DND-41 (cell line): Measurements from ENCODE around the gene IL17RB.

Experiments used
- ATAC-seq: fragments of 200-7000 bp; cut with Tn5 transposase; 3 replicates; pipeline ENCODE4 v1.9.1; 2021; ENCODE audit warnings: low read depth; ENCODE audit not compliant: insufficient read depth
- DNase-seq: peaks from one replicate; pipeline ENCODE4 v3.0.0-alpha.2; 2020
- H2AFZ ChIP-seq: 2 replicates; pipeline ENCODE4 v1.6.0; 2012; ENCODE audit warnings: low read depth, low read length
- H3K27ac ChIP-seq: 2 replicates; pipeline ENCODE4 v1.5.1; 2012; ENCODE audit warnings: low read length, inconsistent platforms
- H3K27me3 ChIP-seq: fragments of 200-600 bp; sonication (generic); 2 replicates; pipeline ENCODE4 v1.6.0; 2012; ENCODE audit warnings: low read length, mild to moderate bottlenecking, inconsistent platforms; ENCODE audit not compliant: insufficient read depth, poor library complexity
- H3K36me3 ChIP-seq: 2 replicates; pipeline ENCODE4 v1.5.1; 2012; ENCODE audit warnings: low read length, inconsistent platforms; ENCODE audit not compliant: insufficient read depth
- H3K4me1 ChIP-seq: 2 replicates; pipeline ENCODE4 v1.5.1; 2012; ENCODE audit warnings: mild to moderate bottlenecking, low read length; ENCODE audit not compliant: insufficient read depth
- H3K4me2 ChIP-seq: 2 replicates; pipeline ENCODE4 v1.6.0; 2012; ENCODE audit warnings: mild to moderate bottlenecking, moderate library complexity, low read length, inconsistent platforms; ENCODE audit not compliant: insufficient read depth
- H3K4me3 ChIP-seq, 2 experiments: fragments of 200-600 bp in 1 of 2; shearing (Covaris generic) in 1 of 2; 2 replicates each; pipeline ENCODE4 v1.5.1; 2012 to 2016; ENCODE audit warnings: inconsistent platforms in 2 of 2, low read length in 2 of 2, mild to moderate bottlenecking in 2 of 2, low read depth in 1 of 2, moderate library complexity in 1 of 2
- H3K79me2 ChIP-seq: 2 replicates; pipeline ENCODE4 v1.6.0; 2012; ENCODE audit warnings: low read length, inconsistent platforms; ENCODE audit not compliant: insufficient read depth
- H3K9ac ChIP-seq: 2 replicates; pipeline ENCODE4 v1.6.0; 2012; ENCODE audit warnings: low read depth, mild to moderate bottlenecking, inconsistent platforms, low read length, moderate library complexity
- H3K9me3 ChIP-seq: 2 replicates; pipeline ENCODE4 v1.5.1; 2012; ENCODE audit warnings: low read length, moderate library complexity, mild to moderate bottlenecking, inconsistent platforms; ENCODE audit not compliant: insufficient read depth, severe bottlenecking
- H4K20me1 ChIP-seq: 2 replicates; pipeline ENCODE4 v1.6.0; 2012; ENCODE audit warnings: low read length; ENCODE audit not compliant: insufficient read depth
- EZH2 ChIP-seq: IDR thresholded peaks from 3 replicates; pipeline ENCODE4 v1.6.1; 2012; ENCODE audit warnings: borderline replicate concordance, low read depth, mild to moderate bottlenecking, moderate library complexity, low read length, inconsistent platforms; ENCODE audit not compliant: severe bottlenecking
- TF ChIP-seq, protein P1 (sequence below): IDR thresholded peaks from 2 replicates; pipeline ENCODE4 v1.5.1; 2012; ENCODE audit warnings: borderline replicate concordance, low read length, moderate library complexity, mild to moderate bottlenecking; ENCODE audit not compliant: poor library complexity, severe bottlenecking; ENCODE audit errors: extremely low read depth

Gene IL17RB

DNA sequence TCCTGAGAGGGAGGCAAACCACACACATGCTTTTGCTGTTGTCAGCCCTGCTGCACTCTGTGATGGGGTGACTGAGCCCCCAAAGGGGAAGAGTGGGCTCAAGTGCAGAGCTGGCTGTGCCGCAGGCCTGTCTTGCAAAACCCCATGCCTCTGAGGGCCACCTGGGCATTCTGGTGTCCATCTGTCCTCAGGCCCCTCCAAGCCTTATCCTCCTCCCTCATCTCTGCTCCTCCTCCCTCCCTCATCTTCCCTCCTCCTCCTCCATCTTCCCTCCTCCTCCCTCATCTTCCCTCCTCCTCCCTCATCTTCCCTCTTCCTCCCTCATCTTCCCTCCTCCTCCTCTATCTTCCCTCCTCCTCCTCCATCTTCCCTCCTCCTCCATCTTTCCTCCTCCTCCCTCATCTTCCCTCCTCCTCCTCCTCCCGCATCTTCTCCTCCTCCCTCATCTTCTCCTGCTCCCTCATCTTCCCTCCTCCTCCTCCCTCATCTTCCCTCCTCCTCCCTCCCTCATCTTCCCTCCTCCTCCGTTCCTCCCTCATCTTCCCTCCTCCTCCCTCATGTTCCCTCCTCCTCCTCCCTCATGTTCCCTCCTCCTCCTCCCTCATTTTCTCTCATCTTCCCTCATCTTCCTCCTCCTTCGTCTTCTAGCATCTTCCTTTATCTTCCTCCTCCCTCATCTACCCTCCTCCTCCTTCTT is 40.8 kb upstream of the IL17RB start:
- H3K4me3 ChIP-seq, result no peak overlapping the region
- H2AFZ ChIP-seq, result no peak overlapping the region
- no peak overlapping the region for H3K9ac ChIP-seq
- H3K27ac ChIP-seq, result no peak overlapping the region
- no peaks in the 10 kb centered on the region for H3K36me3 ChIP-seq
- no peak overlapping the region for H3K4me2 ChIP-seq
- peaks cover 7% of the 10 kb centered on the region for H3K27me3 ChIP-seq
- no peaks in the 10 kb centered on the region for H3K4me1 ChIP-seq
- H3K9me3 ChIP-seq, result no peaks in the 10 kb centered on the region
- DNase-seq, result no peak
- H4K20me1 ChIP-seq, result no peaks in the 10 kb centered on the region; the same call in none of the 2 replicates
- ATAC-seq, result no peak
- no peaks in the 10 kb centered on the region for H3K79me2 ChIP-seq
- no peak for TF ChIP-seq EZH2
- TF ChIP-seq, protein P1, sequence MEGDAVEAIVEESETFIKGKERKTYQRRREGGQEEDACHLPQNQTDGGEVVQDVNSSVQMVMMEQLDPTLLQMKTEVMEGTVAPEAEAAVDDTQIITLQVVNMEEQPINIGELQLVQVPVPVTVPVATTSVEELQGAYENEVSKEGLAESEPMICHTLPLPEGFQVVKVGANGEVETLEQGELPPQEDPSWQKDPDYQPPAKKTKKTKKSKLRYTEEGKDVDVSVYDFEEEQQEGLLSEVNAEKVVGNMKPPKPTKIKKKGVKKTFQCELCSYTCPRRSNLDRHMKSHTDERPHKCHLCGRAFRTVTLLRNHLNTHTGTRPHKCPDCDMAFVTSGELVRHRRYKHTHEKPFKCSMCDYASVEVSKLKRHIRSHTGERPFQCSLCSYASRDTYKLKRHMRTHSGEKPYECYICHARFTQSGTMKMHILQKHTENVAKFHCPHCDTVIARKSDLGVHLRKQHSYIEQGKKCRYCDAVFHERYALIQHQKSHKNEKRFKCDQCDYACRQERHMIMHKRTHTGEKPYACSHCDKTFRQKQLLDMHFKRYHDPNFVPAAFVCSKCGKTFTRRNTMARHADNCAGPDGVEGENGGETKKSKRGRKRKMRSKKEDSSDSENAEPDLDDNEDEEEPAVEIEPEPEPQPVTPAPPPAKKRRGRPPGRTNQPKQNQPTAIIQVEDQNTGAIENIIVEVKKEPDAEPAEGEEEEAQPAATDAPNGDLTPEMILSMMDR, result no peak

DNA sequence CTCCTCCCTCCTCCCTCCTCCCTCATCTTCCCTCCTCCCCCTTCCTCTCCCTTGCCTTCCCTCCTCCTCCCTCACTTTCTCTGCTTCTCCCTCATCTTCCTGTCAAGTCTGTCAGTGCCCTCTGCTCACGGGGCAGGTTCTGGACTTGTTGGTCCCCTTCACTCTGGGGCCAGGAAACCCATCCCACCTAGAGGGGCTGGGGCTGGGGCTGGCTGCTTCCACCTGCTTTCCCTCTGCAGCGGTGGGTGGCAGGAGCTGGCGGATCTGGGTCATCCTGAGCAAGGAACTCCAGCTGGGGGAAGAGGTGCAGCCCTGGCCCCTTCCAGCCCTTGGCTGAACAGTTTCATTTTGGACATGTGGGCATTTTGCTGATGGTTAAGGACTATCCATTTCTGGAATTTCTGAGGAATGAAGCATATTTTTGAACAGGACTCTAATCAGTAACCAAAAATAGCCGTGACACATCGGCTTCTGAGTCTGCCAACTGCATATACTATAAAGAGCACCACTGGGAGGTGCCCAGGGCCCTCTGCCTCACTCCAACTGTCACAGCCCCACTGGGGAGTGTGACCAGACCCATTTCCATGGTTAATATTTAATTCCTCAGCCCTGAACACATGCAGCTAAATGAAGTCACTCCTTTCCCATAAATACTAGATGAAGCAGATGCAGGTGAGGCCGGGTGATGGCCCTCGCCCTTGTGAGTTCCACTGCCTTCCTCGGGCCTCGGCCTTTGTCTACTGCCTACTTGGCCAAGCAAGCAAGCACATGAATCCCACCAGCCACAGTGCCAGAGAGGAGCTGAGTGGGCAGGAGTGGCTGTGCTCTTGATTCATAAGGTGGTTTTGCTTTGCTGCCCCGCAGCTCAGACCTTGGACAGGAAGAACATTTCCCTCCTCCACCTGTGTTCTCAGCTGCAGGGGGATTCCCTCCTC is 39.9 kb upstream of the IL17RB start:
- H2AFZ ChIP-seq, result no peak overlapping the region
- ATAC-seq, result no peak
- no peaks in the 10 kb centered on the region for H3K79me2 ChIP-seq
- H3K27me3 ChIP-seq, result no peaks in the 10 kb centered on the region
- no peak for DNase-seq
- H4K20me1 ChIP-seq, result peaks cover 3% of the 10 kb centered on the region
- no peak overlapping the region for H3K4me2 ChIP-seq
- no peaks in the 10 kb centered on the region for H3K9me3 ChIP-seq
- no peak overlapping the region for H3K4me3 ChIP-seq
- no peaks in the 10 kb centered on the region for H3K4me1 ChIP-seq
- H3K36me3 ChIP-seq, result no peaks in the 10 kb centered on the region
- H3K27ac ChIP-seq, result no peak overlapping the region
- no peak overlapping the region for H3K9ac ChIP-seq
- TF ChIP-seq, protein P1, result no peak
- no peak for TF ChIP-seq EZH2

DNA sequence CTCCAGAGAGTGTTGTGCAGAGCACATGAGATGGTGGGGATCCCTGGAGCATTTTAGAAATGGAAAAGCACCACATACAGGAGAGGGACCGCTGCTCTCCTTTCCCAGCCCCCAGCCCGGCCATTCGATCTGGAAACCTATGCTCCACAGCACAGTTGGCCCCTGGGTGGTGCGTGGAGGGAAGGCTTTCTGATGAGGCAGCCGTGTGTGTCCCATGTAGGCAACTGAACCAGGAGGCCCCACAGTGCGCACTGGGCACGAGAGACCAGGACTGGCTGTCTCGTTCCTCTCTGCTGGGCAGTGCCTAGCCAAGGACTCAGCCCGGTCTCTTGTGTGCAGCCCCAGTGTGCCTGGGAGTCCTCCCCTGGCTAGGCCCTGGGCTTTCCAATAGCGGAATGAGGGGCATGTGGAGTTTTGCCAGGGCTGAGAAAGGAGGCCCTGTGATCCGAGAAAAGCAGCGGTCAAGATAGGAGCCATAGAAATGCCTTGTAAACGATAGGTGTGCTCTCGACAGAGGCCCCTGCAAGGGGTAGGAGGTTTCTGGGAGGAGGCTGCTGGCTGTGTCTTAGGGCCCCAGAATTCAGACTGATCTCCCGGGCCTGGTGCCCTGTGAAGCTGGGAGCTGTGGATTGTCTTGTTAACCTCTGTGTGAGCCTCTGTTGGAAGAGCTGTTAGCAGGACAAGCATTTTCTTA is 39.1 kb upstream of the IL17RB start:
- H4K20me1 ChIP-seq, result peaks cover 3% of the 10 kb centered on the region
- H3K27ac ChIP-seq, result no peak overlapping the region
- no peak overlapping the region for H3K9ac ChIP-seq
- no peaks in the 10 kb centered on the region for H3K4me1 ChIP-seq
- no peaks in the 10 kb centered on the region for H3K79me2 ChIP-seq
- ATAC-seq, result no peak
- H3K9me3 ChIP-seq, result no peaks in the 10 kb centered on the region
- TF ChIP-seq, protein P1, result no peak
- no peak for TF ChIP-seq EZH2
- no peaks in the 10 kb centered on the region for H3K27me3 ChIP-seq
- H3K36me3 ChIP-seq, result no peaks in the 10 kb centered on the region
- DNase-seq, result no peak
- H2AFZ ChIP-seq, result no peak overlapping the region
- no peak overlapping the region for H3K4me3 ChIP-seq
- H3K4me2 ChIP-seq, result no peak overlapping the region
